Measurements from ENCODE around the gene JMJD7. TPM values are rescaled to one million over a fixed set of nuclear protein-coding genes. Genes with fewer than 3 reads are reported as not detected.
A peak's percentile ranks its signal among the peaks of the same experiment; 100 is the strongest.
"Not testable (repeated sequence)": the region's sequence is repeated elsewhere in the genome, so short reads cannot be mapped to it uniquely, and the experiment has no call there.

The JMJD7 gene
- total RNA-seq, 3 donors from 2014 or later, result 7.8 to 20.8 (median 8.8) TPM

GRCh38 chr15:41827290-41827879 is 507 bp upstream of the JMJD7 start:
- TF ChIP-seq POLR2A (IDR thresholded peaks at IDR 0.05) (no peak), CTCF (IDR thresholded peaks at IDR 0.05) (no peak), POLR2AphosphoS5 (IDR thresholded peaks at IDR 0.05) (no peak)
- Histone ChIP-seq H3K4me1 (no peaks in the 10 kb centered on the region), H3K4me3 (peak overlapping the region; percentile 59 to 84 (median 70)), H3K36me3 (no peaks in the 10 kb centered on the region), H3K27me3 (no peaks in the 10 kb centered on the region), H3K27ac (peak overlapping the region; percentile 82 to 92), H3K9me3 (no peaks in the 10 kb centered on the region)
- DNase-seq (ENCODE audit: low spot score in 2 of 2), result peak in 1 of 2 donors; percentile 37
- intact Hi-C loops (cut with DNase I; ENCODE audit: low total_unique reads), result no loop called here

- no peaks in the 10 kb centered on the region for H3K36me3 ChIP-seq
- intact Hi-C loops (cut with DNase I; ENCODE audit: low total_unique reads), result no loop called here
- H3K27me3 ChIP-seq, result no peaks in the 10 kb centered on the region
- H3K4me1 ChIP-seq, result peaks cover 0 to 6% of the 10 kb centered on the region in 2 donors
- TF ChIP-seq POLR2A (IDR thresholded peaks at IDR 0.05), result no peak
- no peak for TF ChIP-seq CTCF (IDR thresholded peaks at IDR 0.05)
- no peak for TF ChIP-seq POLR2AphosphoS5 (IDR thresholded peaks at IDR 0.05)
- H3K27ac ChIP-seq, result peak overlapping the region in 1 of 2 donors; percentile 82
- DNase-seq (ENCODE audit: low spot score in 2 of 2), result no peak
- peak overlapping the region; percentile 59 to 84 (median 70) for H3K4me3 ChIP-seq
- H3K9me3 ChIP-seq, result no peaks in the 10 kb centered on the region
Observed at GRCh38 chr15:41828807-41829141, 882 bp downstream of the JMJD7 start.

- TF ChIP-seq CTCF (IDR thresholded peaks at IDR 0.05) (no peak), POLR2AphosphoS5 (IDR thresholded peaks at IDR 0.05) (no peak), POLR2A (IDR thresholded peaks at IDR 0.05) (no peak)
- Histone ChIP-seq H3K27ac (no peak overlapping the region), H3K36me3 (no peaks in the 10 kb centered on the region), H3K27me3 (no peaks in the 10 kb centered on the region), H3K4me3 (peak overlapping the region in 1 of 3 donors; percentile 31), H3K9me3 (no peaks in the 10 kb centered on the region), H3K4me1 (peaks cover 0 to 6% of the 10 kb centered on the region in 2 donors)
- intact Hi-C loops (cut with DNase I; ENCODE audit: low total_unique reads), result no loop called here
- no peak for DNase-seq (ENCODE audit: low spot score in 2 of 2)
Observed at GRCh38 chr15:41829959-41830646, 2.2 kb downstream of the JMJD7 start.

GRCh38 chr15:41831291-41831690 is 3.4 kb downstream of the JMJD7 start:
- intact Hi-C loops (cut with DNase I; ENCODE audit: low total_unique reads); H3K27ac ChIP-seq; H3K4me1 ChIP-seq; DNase-seq (ENCODE audit: low spot score in 2 of 2); H3K9me3 ChIP-seq; H3K4me3 ChIP-seq; H3K36me3 ChIP-seq; H3K27me3 ChIP-seq: not testable (repeated sequence)

- Histone ChIP-seq H3K27me3 (no peaks in the 10 kb centered on the region), H3K27ac (peak overlapping the region; percentile 55 to 68), H3K4me1 (peaks cover 0 to 6% of the 10 kb centered on the region in 2 donors), H3K4me3 (no peak overlapping the region), H3K36me3 (no peaks in the 10 kb centered on the region), H3K9me3 (no peaks in the 10 kb centered on the region)
- no peak for TF ChIP-seq POLR2AphosphoS5 (IDR thresholded peaks at IDR 0.05)
- TF ChIP-seq POLR2A (IDR thresholded peaks at IDR 0.05), result no peak
- no peak for TF ChIP-seq CTCF (IDR thresholded peaks at IDR 0.05)
- no peak for DNase-seq (ENCODE audit: low spot score in 2 of 2)
- intact Hi-C loops (cut with DNase I; ENCODE audit: low total_unique reads), result no loop called here
Observed at GRCh38 chr15:41832208-41832607, 4.3 kb downstream of the JMJD7 start.

Data from breast epithelium (tissue), 4 donors.